EH (cell line): Measurements from ENCODE around the gene NPAS3.

Experiments
- DNase-seq: peaks from one replicate; pipeline ENCODE4 v3.0.0-alpha.2; 2015; ENCODE audit warnings: low read depth

The NPAS3 gene

DNA sequence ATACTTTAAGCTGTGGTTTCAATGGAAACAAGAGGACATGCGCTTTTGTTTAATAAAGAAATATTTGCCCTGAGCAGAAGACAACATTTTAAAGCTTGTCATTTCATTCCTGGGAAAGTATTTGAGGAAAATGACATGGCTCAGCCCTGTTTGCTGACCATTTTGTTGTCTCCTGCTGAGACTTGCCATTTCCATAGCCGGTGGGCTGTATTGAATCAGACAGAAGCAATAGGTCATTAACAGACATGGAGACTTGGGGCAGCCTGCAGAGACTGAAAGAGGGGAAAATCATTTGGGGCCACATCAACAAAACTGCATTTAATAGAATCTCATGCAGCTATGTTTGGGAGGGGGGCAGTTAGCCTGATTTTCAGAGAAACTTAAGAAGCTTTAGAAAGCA, 443.0 kb downstream of the NPAS3 start:
- no peak for DNase-seq

GRCh38 chr14:33386140-33386539, 447.5 kb downstream of the NPAS3 start:
- no peak for DNase-seq

DNA sequence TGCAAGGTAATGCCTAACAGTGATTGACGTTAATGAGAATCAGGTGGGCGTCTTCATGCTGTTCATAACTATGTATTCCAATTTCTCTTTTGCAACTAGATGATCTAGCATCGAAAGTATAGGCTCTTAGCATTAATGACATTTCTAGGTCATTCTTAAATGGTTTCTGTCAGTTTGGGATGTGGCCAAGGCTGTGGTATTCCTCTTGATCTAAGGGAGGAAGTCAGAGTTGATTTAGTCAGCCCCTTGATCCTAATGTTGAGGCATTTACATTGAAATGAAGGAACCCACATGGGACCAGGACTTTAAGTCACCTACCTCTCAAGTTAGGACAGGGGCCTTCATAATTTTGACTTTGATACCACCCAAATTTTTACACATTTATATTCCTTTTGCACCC, 448.1 kb downstream of the NPAS3 start:
- peak; percentile 2 for DNase-seq

DNA sequence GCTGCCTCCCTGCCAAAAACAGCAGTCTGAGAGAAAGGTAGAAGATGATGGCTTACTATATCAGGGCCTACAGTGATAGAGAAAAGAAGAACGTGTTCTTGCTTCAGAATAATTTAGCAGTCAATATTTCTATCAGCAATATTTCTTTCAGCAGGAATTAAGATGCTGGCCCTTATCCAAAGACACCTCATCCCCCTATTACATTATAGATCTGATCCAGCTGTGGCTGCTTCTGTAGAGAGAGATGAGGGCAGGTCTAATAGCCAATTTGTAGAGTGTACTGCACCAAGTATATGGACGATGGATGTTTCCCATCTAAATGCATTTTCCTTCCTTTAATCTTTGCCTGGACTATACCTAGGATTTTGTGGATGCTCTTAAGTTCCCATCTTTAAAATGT, 451.7 kb downstream of the NPAS3 start:
- no peak for DNase-seq

GRCh38 chr14:33393231-33393894, 454.7 kb downstream of the NPAS3 start:
- DNase-seq = no peak

DNA sequence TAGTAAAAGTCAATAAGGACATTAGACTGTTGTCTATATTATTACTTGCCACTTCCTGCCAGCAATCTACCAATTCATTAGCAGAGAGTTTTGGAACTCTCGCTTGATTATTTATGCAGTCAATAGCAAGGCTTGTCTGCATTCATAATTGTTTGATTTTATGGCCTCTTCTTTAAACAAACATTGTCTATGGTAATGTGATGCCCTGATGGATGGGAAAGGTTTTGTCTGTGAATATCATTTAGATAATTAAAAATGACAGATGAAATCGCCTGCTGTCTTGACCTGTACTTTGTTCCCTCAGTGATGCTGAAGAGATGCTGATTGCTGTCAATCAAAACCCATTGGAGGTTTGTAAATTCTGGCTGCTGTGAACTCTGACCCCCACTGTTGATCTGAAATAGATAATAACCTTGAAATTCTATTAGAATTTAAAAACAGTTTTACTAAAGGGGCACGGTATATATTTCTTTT, 455.3 kb downstream of the NPAS3 start:
- DNase-seq = no peak

DNA sequence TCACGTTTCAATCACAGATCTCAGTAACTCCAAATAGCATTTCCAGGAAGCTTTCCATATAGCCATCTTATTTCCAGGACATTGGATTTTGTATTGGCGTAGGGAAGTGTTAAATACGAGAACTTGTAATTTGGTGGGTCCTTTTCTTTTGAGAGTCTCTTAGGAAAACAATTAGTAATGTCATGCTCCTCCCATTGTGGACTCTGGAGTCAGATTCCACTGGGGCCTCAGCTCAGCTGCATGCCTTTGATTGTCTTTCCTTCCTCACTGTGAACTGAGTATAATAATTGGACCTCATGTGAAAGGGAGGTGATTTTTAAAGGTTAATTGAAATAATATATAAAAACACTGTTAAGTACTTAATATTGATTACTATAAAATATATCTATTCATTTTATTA, 462.6 kb downstream of the NPAS3 start:
- no peak for DNase-seq

- no peak for DNase-seq
Observed at GRCh38 chr14:33402604-33403003, 463.9 kb downstream of the NPAS3 start.

- peak; percentile 67 for DNase-seq
Observed at GRCh38 chr14:33404054-33404453, 465.4 kb downstream of the NPAS3 start.

- no peak for DNase-seq
Observed at GRCh38 chr14:33404964-33405574, 466.4 kb downstream of the NPAS3 start.

- no peak for DNase-seq
Observed at GRCh38 chr14:33406766-33407165, 468.1 kb downstream of the NPAS3 start.

GRCh38 chr14:33408291-33408690, 469.6 kb downstream of the NPAS3 start:
- DNase-seq = no peak

DNA sequence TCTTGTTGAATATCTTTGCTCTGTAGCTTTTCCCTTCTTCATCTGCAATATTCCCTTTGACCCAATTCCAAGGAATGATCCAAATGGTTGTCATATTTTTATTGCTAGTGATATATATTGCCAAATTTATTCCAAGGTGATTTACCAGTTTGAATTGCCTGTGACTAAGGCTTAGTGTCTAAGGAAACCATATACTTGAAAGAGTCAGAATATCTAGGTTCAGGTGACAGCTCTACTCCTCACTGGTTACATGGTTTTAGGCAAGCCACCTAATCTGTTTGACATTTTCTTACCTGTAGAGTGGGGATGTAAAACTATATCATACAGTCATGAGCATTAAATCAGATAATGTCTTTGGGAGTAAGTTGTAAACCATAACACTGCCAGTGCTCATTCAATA, 473.8 kb downstream of the NPAS3 start:
- no peak for DNase-seq

- no peak for DNase-seq
Observed at GRCh38 chr14:33413381-33413780, 474.7 kb downstream of the NPAS3 start.

GRCh38 chr14:33414041-33414440, 475.4 kb downstream of the NPAS3 start:
- no peak for DNase-seq

DNA sequence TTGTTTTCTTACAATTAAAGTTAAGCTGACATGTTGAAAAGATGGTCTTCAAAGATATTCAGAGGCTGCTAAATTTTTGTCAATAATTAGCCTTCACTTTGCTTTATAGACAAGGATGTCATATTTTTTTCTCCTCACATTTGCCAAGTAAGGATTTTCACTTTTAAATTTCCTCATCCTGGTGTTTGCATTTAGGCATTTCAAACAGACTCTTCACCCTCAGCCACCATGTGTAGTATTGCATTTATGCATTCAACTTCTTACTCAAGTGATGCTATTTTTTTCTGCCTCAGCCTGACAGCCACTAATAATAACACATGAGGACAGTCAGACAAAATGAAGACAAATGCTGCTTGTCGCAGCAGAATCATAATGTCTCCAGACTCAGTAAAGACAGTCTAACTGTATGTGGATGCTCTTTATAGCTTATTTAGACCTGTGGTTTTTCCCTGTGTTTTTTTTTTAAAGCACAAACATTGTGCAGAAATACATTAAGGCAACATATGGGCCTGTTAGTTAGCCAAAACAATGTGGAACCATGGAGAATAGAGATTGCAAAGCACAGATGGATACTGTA, 481.5 kb downstream of the NPAS3 start:
- no peak for DNase-seq

GRCh38 chr14:33430414-33431035, 491.8 kb downstream of the NPAS3 start:
- no peak for DNase-seq

GRCh38 chr14:33432407-33433023, 493.8 kb downstream of the NPAS3 start:
- peak; percentile 37 for DNase-seq

DNA sequence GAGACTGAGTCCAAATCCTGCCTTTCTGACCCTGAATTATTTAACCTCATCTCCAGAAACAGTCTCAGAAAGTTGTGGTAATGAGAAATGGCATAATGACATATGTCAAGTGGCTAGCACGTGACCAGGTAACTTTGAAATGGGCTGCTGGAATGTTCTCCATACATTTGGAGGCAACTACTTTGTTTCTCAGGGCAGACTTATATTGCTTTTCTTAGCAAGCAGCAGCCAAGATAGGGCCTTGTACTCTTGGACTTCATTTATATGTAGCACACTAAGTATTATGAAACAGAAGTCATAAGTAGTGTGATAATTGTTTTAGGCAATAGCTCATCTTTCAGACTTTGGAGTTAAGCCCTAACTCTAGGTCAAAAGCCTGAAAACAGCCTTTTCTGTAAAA, 494.7 kb downstream of the NPAS3 start:
- no peak for DNase-seq

- DNase-seq = peak; percentile 62
Observed at GRCh38 chr14:33435911-33436689, 497.4 kb downstream of the NPAS3 start.

DNA sequence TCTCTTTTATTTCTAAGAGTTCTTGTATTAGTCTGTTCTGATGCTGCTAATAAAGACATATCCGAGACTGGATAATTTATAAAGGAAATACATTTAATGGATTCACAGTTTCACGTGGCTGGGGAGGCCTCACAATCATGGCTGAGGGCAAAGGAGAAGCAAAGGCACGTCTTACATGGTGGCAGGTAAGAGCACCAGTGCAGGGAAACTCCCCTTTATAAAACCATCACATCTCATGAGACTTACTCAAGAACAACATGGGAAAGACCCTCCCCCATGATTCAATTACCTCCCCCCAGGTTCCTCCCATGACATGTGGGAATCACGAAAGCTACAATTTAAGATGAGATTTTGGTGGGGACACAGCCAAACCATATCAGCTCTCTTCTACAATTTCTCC, 503.0 kb downstream of the NPAS3 start:
- no peak for DNase-seq

DNA sequence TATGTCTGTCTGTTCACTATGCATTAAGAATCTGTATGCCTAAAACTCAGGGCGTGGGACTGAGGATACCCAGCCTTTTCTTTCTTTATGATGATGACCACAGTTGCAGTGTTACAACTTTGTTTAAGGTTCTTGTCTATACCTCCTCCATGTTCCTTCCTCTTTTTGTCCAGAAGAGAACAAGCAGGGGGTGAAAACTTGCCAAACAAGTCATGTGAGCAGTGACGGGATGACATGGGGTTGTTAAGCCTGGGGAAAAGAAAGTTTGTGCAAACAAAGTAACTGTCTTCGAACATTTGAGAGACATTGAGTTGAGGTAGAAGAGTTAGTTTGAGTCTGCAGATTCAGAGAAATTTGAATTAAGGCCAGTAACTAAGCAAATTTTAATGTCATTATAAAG, 505.5 kb downstream of the NPAS3 start:
- no peak for DNase-seq
